Endothelial cell (in vitro differentiated cells): ENCODE measurements around the gene CYGB. TPM values are rescaled to one million over a fixed set of nuclear protein-coding genes. Genes with fewer than 3 reads are reported as not detected.

ENCODE experiments used
- DNase-seq: peaks from one replicate; pipeline ENCODE4 v3.0.0; 2021; ENCODE audit warnings: low spot score
- H3K27ac Mint-ChIP-seq: one replicate; pipeline ENCODE4 v1.8.0; 2021; ENCODE audit warnings: mixed read lengths, inconsistent platforms; ENCODE audit not compliant: unreplicated experiment
- H3K27me3 Mint-ChIP-seq: one replicate; pipeline ENCODE4 v1.8.0; 2021; ENCODE audit warnings: mild to moderate bottlenecking, moderate library complexity, mixed read lengths, inconsistent platforms; ENCODE audit not compliant: unreplicated experiment
- H3K36me3 Mint-ChIP-seq: one replicate; pipeline ENCODE4 v1.8.0; 2021; ENCODE audit warnings: mild to moderate bottlenecking, low read depth, mixed read lengths, inconsistent platforms; ENCODE audit not compliant: unreplicated experiment
- H3K4me1 Mint-ChIP-seq: one replicate; pipeline ENCODE4 v1.8.0; 2021; ENCODE audit warnings: mild to moderate bottlenecking, mixed read lengths, inconsistent platforms; ENCODE audit not compliant: unreplicated experiment
- H3K4me3 Mint-ChIP-seq: one replicate; pipeline ENCODE4 v1.8.0; 2021; ENCODE audit warnings: mild to moderate bottlenecking, mixed read lengths, inconsistent platforms; ENCODE audit not compliant: unreplicated experiment
- H3K9me3 Mint-ChIP-seq: one replicate; pipeline ENCODE4 v1.8.0; 2021; ENCODE audit warnings: mixed read lengths, inconsistent platforms; ENCODE audit not compliant: unreplicated experiment
- CTCF ChIP-seq: fragments of 200-600 bp; sonication (generic); IDR thresholded peaks from one replicate; pipeline ENCODE4 v1.5.0; 2021; ENCODE audit warnings: antibody characterized with exemption; ENCODE audit not compliant: unreplicated experiment
- long read RNA-seq: library from polyadenylated mRNA; unstranded; transcript quantifications from one replicate; pipeline ENCODE4 v2.0.0, GENCODE V29; 2020; ENCODE audit not compliant: unreplicated experiment
- total RNA-seq: library from RNA; stranded (reverse); fragmentation: NEBNext Ultra II Directional; extraction: Animal tissue kit (Norgen Biotek cat#: 25700); gene quantifications from one replicate; pipeline ENCODE4 v1.2.1, GENCODE V29; 2021; ENCODE audit not compliant: unreplicated experiment

CYGB gene
- 0.51 TPM for total RNA-seq
- long read RNA-seq, result 0 reads

- Mint-ChIP-seq H3K9me3 (no peaks in the 10 kb centered on the region), H3K27me3 (peaks cover 11% of the 10 kb centered on the region), H3K36me3 (no peaks in the 10 kb centered on the region), H3K27ac (no peak within 1 kb of the TSS), H3K4me3 (peak within 1 kb of the TSS; percentile 27), H3K4me1 (peaks cover 9% of the 10 kb centered on the region)
- DNase-seq, result no peak
- TF ChIP-seq CTCF, result no peak
These were observed at the start of gene CYGB for GRCh38 chr17:76537578-76538280. TSS of gene CYGB (minus strand) at chr17:76537709. CDS start at chr17:76537542, 167 bp downstream.

- Mint-ChIP-seq H3K4me1 (no peaks in the 10 kb centered on the region), H3K27ac (no peak overlapping the region), H3K36me3 (peaks cover 11% of the 10 kb centered on the region), H3K4me3 (peak overlapping the region; percentile 75), H3K9me3 (no peaks in the 10 kb centered on the region), H3K27me3 (peaks cover 28% of the 10 kb centered on the region)
- TF ChIP-seq CTCF, result no peak
- no peak for DNase-seq
These were observed 49.4 kb upstream of the CYGB start for GRCh38 chr17:76586741-76587487.

- H3K4me3 Mint-ChIP-seq, result peak within 1 kb of the TSS; percentile 51
- peak; percentile 49 for DNase-seq
- H3K36me3 Mint-ChIP-seq, result peaks cover 11% of the 10 kb centered on the region
- H3K27ac Mint-ChIP-seq, result no peak within 1 kb of the TSS
- no peaks in the 10 kb centered on the region for H3K9me3 Mint-ChIP-seq
- no peak for TF ChIP-seq CTCF
- H3K4me1 Mint-ChIP-seq, result no peaks in the 10 kb centered on the region
- peaks cover 28% of the 10 kb centered on the region for H3K27me3 Mint-ChIP-seq
These were observed 48.4 kb upstream of the CYGB start, which contains the start of gene ST6GALNAC2 for GRCh38 chr17:76585649-76586593. TSS of gene ST6GALNAC2 (minus strand) at chr17:76585860. CDS start at chr17:76585808, 52 bp downstream.

GRCh38 chr17:76585033-76585648 lies 47.6 kb upstream of the CYGB start:
- peak; percentile 30 for DNase-seq
- H3K4me3 Mint-ChIP-seq, result peak overlapping the region; percentile 51
- peaks cover 11% of the 10 kb centered on the region for H3K36me3 Mint-ChIP-seq
- peaks cover 28% of the 10 kb centered on the region for H3K27me3 Mint-ChIP-seq
- no peaks in the 10 kb centered on the region for H3K9me3 Mint-ChIP-seq
- no peaks in the 10 kb centered on the region for H3K4me1 Mint-ChIP-seq
- no peak overlapping the region for H3K27ac Mint-ChIP-seq
- TF ChIP-seq CTCF, result no peak
